Measurements from ENCODE around the gene IDH3G. TPM values are rescaled to one million over a fixed set of nuclear protein-coding genes. Genes with fewer than 3 reads are reported as not detected.

The IDH3G gene
- total and polyA plus RNA-seq, 2 of the 8 experiments (the other 6 are each of a cell fraction or from before 2014, with no cell fraction given): 39.4 to 66.7 TPM

GRCh38 chrX:153803211-153804099 is 9.3 kb upstream of the IDH3G start:
- H2BK120ac ChIP-seq (replicated peaks; ENCODE audit: low read depth, low read length): no peak overlapping the region
- DNase-seq (ENCODE audit: low read depth in 1 of 2, low spot score in 2 of 2) (no peak), FAIRE-seq (no peak)
- POLR2A ChIA-PET (ENCODE audit: partially characterized antibody): interaction anchor here (0.6 to 5.4 kb wide), 8 partner anchors 8 to 206 kb away, joined by 3 to 22 read pairs (median 3); partner anchors contain the start of genes IDH3G and SSR4
- peaks cover 2 to 12% of the 10 kb centered on the region in 2 experiments for H4K20me1 ChIP-seq (replicated peaks in 1 of 2; ENCODE audit: control insufficient read depth in 1 of 2, insufficient read depth in 2 of 2, low read length in 2 of 2)
- no peak overlapping the region for H2BK15ac ChIP-seq (ENCODE audit: low read length)
- no peak overlapping the region for H2AFZ ChIP-seq (ENCODE audit: low read length)
- no peaks in the 10 kb centered on the region for H3K4me1 ChIP-seq (replicated peaks in 1 of 4; ENCODE audit: control insufficient read depth in 3 of 4, insufficient read depth in 4 of 4, low read length in 3 of 4)
- H3K27me3 ChIP-seq (replicated peaks in 1 of 4; ENCODE audit: control insufficient read depth in 3 of 4, extremely low read depth in 1 of 4, insufficient read depth in 3 of 4, low read length in 3 of 4): no peaks in the 10 kb centered on the region
- TF ChIP-seq CTBP2 (IDR thresholded peaks at IDR 0.05; ENCODE audit: borderline replicate concordance, insufficient read depth, insufficient read length, low read length) (no peak), BCL11A (IDR thresholded peaks at IDR 0.05; ENCODE audit: low read depth in 2 of 2, low read length in 2 of 2) (no peak), E2F6 (IDR thresholded peaks at IDR 0.05) (no peak), SIX5 (IDR thresholded peaks at IDR 0.05; ENCODE audit: low read depth, low read length) (no peak), RXRA (IDR thresholded peaks at IDR 0.05; ENCODE audit: insufficient read depth, low read depth, low read length) (no peak), CBX5 (IDR thresholded peaks at IDR 0.05; ENCODE audit: low read depth, low read length) (no peak), RBBP5 (IDR thresholded peaks at IDR 0.05; ENCODE audit: borderline replicate concordance, low read depth, low read length) (no peak), SIRT6 (IDR thresholded peaks at IDR 0.05; ENCODE audit: low read length) (no peak), SP2 (IDR thresholded peaks at IDR 0.05; ENCODE audit: low read length) (no peak)
- TF ChIP-seq, protein P1, sequence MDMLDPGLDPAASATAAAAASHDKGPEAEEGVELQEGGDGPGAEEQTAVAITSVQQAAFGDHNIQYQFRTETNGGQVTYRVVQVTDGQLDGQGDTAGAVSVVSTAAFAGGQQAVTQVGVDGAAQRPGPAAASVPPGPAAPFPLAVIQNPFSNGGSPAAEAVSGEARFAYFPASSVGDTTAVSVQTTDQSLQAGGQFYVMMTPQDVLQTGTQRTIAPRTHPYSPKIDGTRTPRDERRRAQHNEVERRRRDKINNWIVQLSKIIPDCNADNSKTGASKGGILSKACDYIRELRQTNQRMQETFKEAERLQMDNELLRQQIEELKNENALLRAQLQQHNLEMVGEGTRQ (IDR thresholded peaks at IDR 0.05; ENCODE audit: low read length): no peak
- H3K23ac ChIP-seq (ENCODE audit: insufficient read length): no peak overlapping the region
- no peak overlapping the region for H3K27ac ChIP-seq (ENCODE audit: low read depth, low read length)
- no peak overlapping the region for H2BK12ac ChIP-seq (ENCODE audit: low read depth, low read length)
- whole genome bisulfite sequencing, 2 experiments (ENCODE audit: extremely low coverage in 1 of 2, insufficient coverage in 1 of 2, insufficient read length in 1 of 2, insufficient replicate concordance in 2 of 2, low coverage in 1 of 2, low lambda C conversion rate in 2 of 2, missing lambda C conversion rate in 1 of 2): 100% methylated on average over 5 of the region's 87 CpGs; no CpG with 5 or more reads in 1 of the 2 experiments
- no peaks in the 10 kb centered on the region for H3K9me3 ChIP-seq (ENCODE audit: insufficient read depth in 2 of 2, low read depth in 1 of 2, low read length in 1 of 2)
- H2BK20ac ChIP-seq (ENCODE audit: low read length): no peak overlapping the region
- H3K79me1 ChIP-seq (ENCODE audit: low read depth, low read length): peaks cover 3% of the 10 kb centered on the region
- H3K23me2 ChIP-seq (ENCODE audit: low read depth, low read length): no peaks in the 10 kb centered on the region
- H3K4me3 ChIP-seq (ENCODE audit: extremely low read depth in 1 of 4, insufficient read depth in 2 of 4, low read depth in 3 of 4, low read length in 4 of 4): no peak overlapping the region
- no peak overlapping the region for H4K91ac ChIP-seq (replicated peaks; ENCODE audit: insufficient read length, low read length)
- CTCF ChIA-PET (ENCODE audit: partially characterized antibody): interaction anchor here (0.7 kb wide), 1 partner anchor 15 kb away, joined by 3 read pairs; no protein-coding TSS in a partner anchor
- H3K4ac ChIP-seq (replicated peaks; ENCODE audit: insufficient read length, low read depth, low read length): no peak overlapping the region
- peak overlapping the region; percentile 51 for H4K8ac ChIP-seq (ENCODE audit: extremely low read depth, insufficient read depth, low read length)
- no peak overlapping the region for H3K14ac ChIP-seq (ENCODE audit: insufficient read length)
- no peak overlapping the region for H3K56ac ChIP-seq (replicated peaks; ENCODE audit: insufficient read length, low read depth, low read length)
- H3K4me2 ChIP-seq (ENCODE audit: insufficient read depth in 1 of 2, low read depth in 2 of 2, low read length in 2 of 2): no peak overlapping the region
- no peak overlapping the region for H2AK5ac ChIP-seq (ENCODE audit: low read depth, low read length)
- H3K79me2 ChIP-seq (ENCODE audit: control insufficient read depth in 1 of 2, insufficient read depth in 2 of 2, low read length in 2 of 2): peaks cover 0 to 13% of the 10 kb centered on the region in 2 experiments; a peak in 1 of 4 replicates
- H3K9ac ChIP-seq (replicated peaks in 1 of 4; ENCODE audit: extremely low read depth in 1 of 4, low read depth in 3 of 4, low read length in 3 of 4): no peak overlapping the region
- no peak overlapping the region for H4K5ac ChIP-seq (ENCODE audit: insufficient read length, low read depth, low read length)
- H3K36me3 ChIP-seq (ENCODE audit: control insufficient read depth in 2 of 4, insufficient read depth in 4 of 4, low read length in 3 of 4): peaks cover 0 to 24% (median 3%) of the 10 kb centered on the region in 4 experiments; a peak in 3 of 8 replicates
- no peak overlapping the region for H3K18ac ChIP-seq (ENCODE audit: extremely low read depth, low read length)
- H2BK5ac ChIP-seq (ENCODE audit: low read depth, low read length): no peak overlapping the region

All from H1 (cell line).